GM12878 (cell line): ENCODE results near the gene PRR35. TPM values are rescaled to one million over a fixed set of nuclear protein-coding genes. Genes with fewer than 3 reads are reported as not detected.
A peak's percentile ranks its signal among the peaks of the same experiment; 100 is the strongest.

ENCODE experiments used
- ATAC-seq: fragments of 200-7000 bp; cut with Tn5 transposase; 3 replicates; pipeline ENCODE4 v1.9.1; 2020; ENCODE audit warnings: mild to moderate bottlenecking, moderate library complexity
- BruUV-seq: library from RNA; stranded (reverse); fragments of 400-500 nt; replicated peaks from 2 replicates; lab custom pipeline; 2021; lab: Mats Ljungman, UMichigan
- CTCF ChIA-PET: fragments of 300-600 bp; sonication (Branson Sonifier 250); formaldehyde crosslinking; extraction: SDS; loops from one replicate; lab custom pipeline; 2021; ENCODE audit warnings: inconsistent platforms; lab: Yijun Ruan, JAX
- POLR2A ChIA-PET: fragments of 350-600 bp; formaldehyde crosslinking; extraction: SDS; loops from one replicate; lab custom pipeline; 2021; ENCODE audit warnings: inconsistent platforms; lab: Charles Lee
- RAD21 ChIA-PET: fragments of 300-600 bp; sonication (Branson Sonifier 250); formaldehyde crosslinking; loops from one replicate; lab custom pipeline; 2023; ENCODE audit warnings: antibody characterized with exemption; ENCODE audit not compliant: unreplicated experiment; lab: Charles Lee
- SMC1A ChIA-PET: fragments of 300-600 bp; sonication (Branson Sonifier 250); formaldehyde crosslinking; loops from one replicate; lab custom pipeline; 2023; ENCODE audit not compliant: unreplicated experiment, uncharacterized antibody; lab: Charles Lee
- DNase-seq: peaks from one replicate; pipeline ENCODE4 v3.0.0-alpha.2; 2011; ENCODE audit warnings: low read depth, low spot score
- FAIRE-seq: peaks from 3 replicates; lab custom pipeline; 2011; peaks lifted over from hg19 to GRCh38; lab: Jason Lieb, UNC
- H2AFZ ChIP-seq: 2 replicates; pipeline ENCODE4 v1.6.0; 2011; ENCODE audit warnings: low read depth, low read length, control low read depth; ENCODE audit not compliant: control insufficient read depth
- H3K27ac ChIP-seq: 2 replicates; pipeline ENCODE4 v1.5.1; 2011; ENCODE audit warnings: control low read depth; ENCODE audit not compliant: control insufficient read depth, insufficient read depth
- H3K27me3 ChIP-seq, 2 experiments: replicated peaks in 1 of 2; 2 replicates each; pipeline versions ENCODE4 v1.6.0 to v1.6.1; 2011; ENCODE audit warnings: low read length in 1 of 2; ENCODE audit not compliant: control insufficient read depth in 2 of 2, insufficient read depth in 2 of 2
- H3K36me3 ChIP-seq, 2 experiments: 2 replicates each; pipeline ENCODE4 v1.5.1; 2011; ENCODE audit warnings: low read length in 1 of 2; ENCODE audit not compliant: control insufficient read depth in 2 of 2, insufficient read depth in 2 of 2
- H3K4me1 ChIP-seq: 2 replicates; pipeline ENCODE4 v1.6.1; 2011; ENCODE audit warnings: mild to moderate bottlenecking, low read length, moderate library complexity, mixed read lengths; ENCODE audit not compliant: control insufficient read depth, insufficient read depth
- H3K4me2 ChIP-seq: 2 replicates; pipeline ENCODE4 v1.6.0; 2011; ENCODE audit warnings: control low read depth; ENCODE audit not compliant: control insufficient read depth, insufficient read depth
- H3K4me3 ChIP-seq: fragments of 200-600 bp; sonication (generic); 2 replicates; pipeline ENCODE4 v1.5.1; 2016
- H3K79me2 ChIP-seq: 2 replicates; pipeline ENCODE4 v1.6.0; 2011; ENCODE audit warnings: low read length; ENCODE audit not compliant: control insufficient read depth, insufficient read depth
- H3K9ac ChIP-seq: 2 replicates; pipeline ENCODE4 v1.8.0; 2011; ENCODE audit warnings: low read length, control low read depth, mixed read lengths; ENCODE audit not compliant: control insufficient read depth, insufficient read depth
- H3K9me3 ChIP-seq: replicated peaks from 3 replicates; pipeline ENCODE4 v1.5.1; 2011; ENCODE audit warnings: mild to moderate bottlenecking, low read length; ENCODE audit not compliant: control insufficient read depth, insufficient read depth
- H4K20me1 ChIP-seq: 2 replicates; pipeline ENCODE4 v1.6.0; 2011; ENCODE audit not compliant: control insufficient read depth, insufficient read depth
- CHD4 ChIP-seq: fragments of 200-600 bp; sonication (generic); IDR thresholded peaks from 2 replicates; pipeline ENCODE4 v1.6.1; 2016; ENCODE audit warnings: mild to moderate bottlenecking
- EGR1 ChIP-seq, 2 experiments: IDR thresholded peaks; 1 replicate in 1 of 2; 2 replicates in 1 of 2; pipeline ENCODE4 v1.6.1; 2011 to 2012; ENCODE audit warnings: low read depth in 2 of 2, low read length in 2 of 2, borderline replicate concordance in 1 of 2, mild to moderate bottlenecking in 1 of 2, moderate library complexity in 1 of 2
- FOXK2 ChIP-seq: fragments of 450-650 bp; IDR thresholded peaks from 2 replicates; pipeline ENCODE4 v1.6.1; 2017; ENCODE audit warnings: mild to moderate bottlenecking, moderate library complexity
- HDAC6 ChIP-seq: fragments of 200-600 bp; sonication (generic); IDR thresholded peaks from one replicate; pipeline ENCODE4 v1.8.0; 2017; ENCODE audit warnings: antibody characterized with exemption; ENCODE audit not compliant: unreplicated experiment
- MTA3 ChIP-seq: IDR thresholded peaks from 2 replicates; pipeline ENCODE4 v1.6.1; 2012; ENCODE audit warnings: low read length, inconsistent platforms, borderline replicate concordance
- NBN ChIP-seq: fragments of 450-650 bp; IDR thresholded peaks from 2 replicates; pipeline ENCODE4 v1.6.1; 2016
- POLR2AphosphoS2 ChIP-seq: IDR thresholded peaks from 2 replicates; pipeline ENCODE4 v1.6.1; 2011; ENCODE audit warnings: low read depth, mild to moderate bottlenecking, low read length, improper control_type of control experiment, moderate library complexity
- POU2F2 ChIP-seq: IDR thresholded peaks from 3 replicates; pipeline ENCODE4 v1.6.1; 2011; ENCODE audit warnings: low read depth, mild to moderate bottlenecking, low read length, borderline replicate concordance
- SMARCA5 ChIP-seq: fragments of 450-650 bp; IDR thresholded peaks from 2 replicates; pipeline ENCODE4 v1.6.1; 2017; ENCODE audit warnings: mild to moderate bottlenecking
- ZNF24 ChIP-seq: fragments of 450-650 bp; IDR thresholded peaks from 2 replicates; pipeline ENCODE4 v1.6.1; 2017; ENCODE audit warnings: antibody characterized with exemption, mild to moderate bottlenecking
- ZNF274 ChIP-seq: IDR thresholded peaks from one replicate; pipeline ENCODE4 v1.8.0; 2011; ENCODE audit not compliant: insufficient read length, insufficient read depth
- ZZZ3 ChIP-seq: IDR thresholded peaks from 2 replicates; pipeline ENCODE4 v1.6.1; 2011; ENCODE audit warnings: low read depth; ENCODE audit not compliant: control insufficient read depth, insufficient read length
- WGBS: methylation state at CpG from one replicate; pipeline ENCODE4 v1.1.6; 2016; ENCODE audit warnings: low lambda C conversion rate; ENCODE audit not compliant: insufficient replicate concordance, insufficient coverage; ENCODE audit errors: missing lambda C conversion rate; 5-methylcytosine and 5-hydroxymethylcytosine counted together
- in situ Hi-C: fragments of 300-500 bp; cut with MboI; formaldehyde crosslinking; loops from 9 replicates; pipeline ENCODE4 v1.14.3; 2018; ENCODE audit warnings: mixed read lengths
- intact Hi-C: fragments of 100-400 bp; cut with micrococcal nuclease; formaldehyde crosslinking; loops from one replicate; pipeline ENCODE4 v1.14.2; 2022; ENCODE audit not compliant: unreplicated experiment
- polyA plus RNA-seq, 11 experiments: library from polyadenylated mRNA; depleted of rRNA in 4 of 11; unstranded in 6 of 11; stranded (reverse) in 5 of 11; fragments of >200 nt; fragmentation: Nextera tagmentation in 4 of 11; fragmentation: Illumina TruSeq in 1 of 11; extraction: Ambion mirVana in 4 of 11; extraction: Trizol in 1 of 11; gene quantifications; 1 replicate in 1 of 11; 2 replicates in 10 of 11; pipeline versions ENCODE4 v1.2.1 to v1.2.3, GENCODE V29; 2011 to 2016; ENCODE audit warnings: inconsistent platforms in 2 of 11, missing spikeins in 2 of 11, low read depth in 1 of 11
- total RNA-seq, 4 experiments: library from RNA; depleted of rRNA in 3 of 4; stranded (reverse); fragments of >200 nt in 3 of 4; fragmentation: Illumina TruSeq in 1 of 4; extraction: Trizol in 1 of 4; gene quantifications; 2 replicates each; pipeline versions ENCODE4 v1.2.1 to v1.2.3, GENCODE V29; 2013 to 2021
- TF ChIP-seq, protein P1 (sequence below): IDR thresholded peaks from 2 replicates; pipeline ENCODE4 v1.6.1; 2011; ENCODE audit warnings: low read depth, low read length, improper control_type of control experiment, borderline replicate concordance
- TF ChIP-seq, protein P2 (sequence below): fragments of 450-650 bp; IDR thresholded peaks from 2 replicates; pipeline ENCODE4 v1.6.1; 2018; ENCODE audit warnings: mild to moderate bottlenecking, low read depth, moderate library complexity; ENCODE audit not compliant: partially characterized antibody

The PRR35 gene
- total and polyA plus RNA-seq, 10 of the 15 experiments (the other 5 are each of a cell fraction or from before 2014, with no cell fraction given), result not detected

- TF ChIP-seq, protein P1, sequence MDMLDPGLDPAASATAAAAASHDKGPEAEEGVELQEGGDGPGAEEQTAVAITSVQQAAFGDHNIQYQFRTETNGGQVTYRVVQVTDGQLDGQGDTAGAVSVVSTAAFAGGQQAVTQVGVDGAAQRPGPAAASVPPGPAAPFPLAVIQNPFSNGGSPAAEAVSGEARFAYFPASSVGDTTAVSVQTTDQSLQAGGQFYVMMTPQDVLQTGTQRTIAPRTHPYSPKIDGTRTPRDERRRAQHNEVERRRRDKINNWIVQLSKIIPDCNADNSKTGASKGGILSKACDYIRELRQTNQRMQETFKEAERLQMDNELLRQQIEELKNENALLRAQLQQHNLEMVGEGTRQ, result no peak
- TF ChIP-seq POLR2AphosphoS2 (no peak), ZNF24 (no peak), ZZZ3 (no peak), ZNF274 (no peak), HDAC6 (no peak), MTA3 (no peak), EGR1 (IDR thresholded peaks at IDR 0.05; ENCODE audit: borderline replicate concordance in 1 of 2, low read depth in 2 of 2, low read length in 2 of 2) (no peak), SMARCA5 (no peak), POU2F2 (no peak), NBN (no peak), FOXK2 (no peak), CHD4 (no peak)
- TF ChIP-seq, protein P2, sequence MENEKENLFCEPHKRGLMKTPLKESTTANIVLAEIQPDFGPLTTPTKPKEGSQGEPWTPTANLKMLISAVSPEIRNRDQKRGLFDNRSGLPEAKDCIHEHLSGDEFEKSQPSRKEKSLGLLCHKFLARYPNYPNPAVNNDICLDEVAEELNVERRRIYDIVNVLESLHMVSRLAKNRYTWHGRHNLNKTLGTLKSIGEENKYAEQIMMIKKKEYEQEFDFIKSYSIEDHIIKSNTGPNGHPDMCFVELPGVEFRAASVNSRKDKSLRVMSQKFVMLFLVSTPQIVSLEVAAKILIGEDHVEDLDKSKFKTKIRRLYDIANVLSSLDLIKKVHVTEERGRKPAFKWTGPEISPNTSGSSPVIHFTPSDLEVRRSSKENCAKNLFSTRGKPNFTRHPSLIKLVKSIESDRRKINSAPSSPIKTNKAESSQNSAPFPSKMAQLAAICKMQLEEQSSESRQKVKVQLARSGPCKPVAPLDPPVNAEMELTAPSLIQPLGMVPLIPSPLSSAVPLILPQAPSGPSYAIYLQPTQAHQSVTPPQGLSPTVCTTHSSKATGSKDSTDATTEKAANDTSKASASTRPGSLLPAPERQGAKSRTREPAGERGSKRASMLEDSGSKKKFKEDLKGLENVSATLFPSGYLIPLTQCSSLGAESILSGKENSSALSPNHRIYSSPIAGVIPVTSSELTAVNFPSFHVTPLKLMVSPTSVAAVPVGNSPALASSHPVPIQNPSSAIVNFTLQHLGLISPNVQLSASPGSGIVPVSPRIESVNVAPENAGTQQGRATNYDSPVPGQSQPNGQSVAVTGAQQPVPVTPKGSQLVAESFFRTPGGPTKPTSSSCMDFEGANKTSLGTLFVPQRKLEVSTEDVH, result no peak
- TF ChIP-seq, all 136 proteins: peak for 0
- Histone ChIP-seq H3K4me2 (peak overlapping the region; percentile 96), H3K79me2 (peaks cover 6% of the 10 kb centered on the region), H3K4me3 (peak overlapping the region; percentile 78), H3K27ac (no peak overlapping the region; the same call in 1 of the 2 replicates), H3K27me3 (no peaks in the 10 kb centered on the region), H3K9ac (peak overlapping the region; percentile 68), H4K20me1 (no peaks in the 10 kb centered on the region), H2AFZ (no peak overlapping the region), H3K9me3 (no peaks in the 10 kb centered on the region), H3K36me3 (no peaks in the 10 kb centered on the region), H3K4me1 (peaks cover 19% of the 10 kb centered on the region)
- ATAC-seq, result no peak
- DNase-seq, result no peak
- ChIA-PET SMC1A (no interaction called here), RAD21 (no interaction called here), POLR2A (no interaction called here), CTCF (interaction anchor here (0.6 kb wide), 1 partner anchor 727 kb away, joined by 3 read pairs; no protein-coding TSS in a partner anchor)
- intact Hi-C loops (loop anchor here (5.0 kb wide), 1 partner anchor 41 kb away; the partner anchor contains the start of gene CAPN15), in situ Hi-C loops (loop anchor here (5.0 kb wide), 1 partner anchor 36 kb away; no protein-coding TSS in a partner anchor)
- no peak for FAIRE-seq
- BruUV-seq, result no TSS peak
- 77% methylated on average over 9 of the region's 11 CpGs for WGBS
These were observed 8.4 kb downstream of the PRR35 start for GRCh38 chr16:568401-569258.
